H9 (cell line): ENCODE data around the gene WFDC12. TPM values are rescaled to one million over a fixed set of nuclear protein-coding genes. Genes with fewer than 3 reads are reported as not detected.

Source experiments
- DNase-seq: peaks from one replicate; pipeline ENCODE4 v3.0.0-alpha.2; 2017
- H2AFZ ChIP-seq: one replicate; pipeline ENCODE4 v1.6.1; 2013; ENCODE audit warnings: mild to moderate bottlenecking, low read length, control low read depth, moderate library complexity
- H2AK5ac ChIP-seq: 2 replicates; pipeline ENCODE4 v1.6.1; 2013; ENCODE audit warnings: low read length, control low read depth, mixed read lengths; ENCODE audit not compliant: insufficient read length
- H2BK120ac ChIP-seq: one replicate; pipeline ENCODE4 v1.6.1; 2013; ENCODE audit warnings: low read depth, mild to moderate bottlenecking, low read length, control low read depth, inconsistent platforms; ENCODE audit not compliant: poor library complexity, severe bottlenecking
- H2BK12ac ChIP-seq: 2 replicates; pipeline ENCODE4 v1.6.1; 2013; ENCODE audit warnings: low read length, control low read depth, mixed read lengths, low read depth; ENCODE audit not compliant: insufficient read length
- H2BK15ac ChIP-seq: 2 replicates; pipeline ENCODE4 v1.6.1; 2013; ENCODE audit warnings: low read depth, low read length, control low read depth
- H2BK20ac ChIP-seq: one replicate; pipeline ENCODE4 v1.6.1; 2013; ENCODE audit warnings: low read depth, mild to moderate bottlenecking, low read length, control low read depth, inconsistent platforms; ENCODE audit not compliant: poor library complexity, severe bottlenecking
- H2BK5ac ChIP-seq: 2 replicates; pipeline ENCODE4 v1.6.1; 2013; ENCODE audit warnings: low read length, control low read depth, mixed read lengths; ENCODE audit not compliant: insufficient read length
- H3K14ac ChIP-seq: 2 replicates; pipeline ENCODE4 v1.6.1; 2013; ENCODE audit warnings: low read length, control low read depth; ENCODE audit not compliant: insufficient read depth
- H3K18ac ChIP-seq: 2 replicates; pipeline ENCODE4 v1.6.1; 2013; ENCODE audit warnings: low read depth, mild to moderate bottlenecking, mixed read lengths, low read length, control low read depth; ENCODE audit not compliant: insufficient read length
- H3K23ac ChIP-seq: 2 replicates; pipeline ENCODE4 v1.6.1; 2013; ENCODE audit warnings: low read length, control low read depth, mixed read lengths, low read depth; ENCODE audit not compliant: insufficient read length
- H3K23me2 ChIP-seq: 2 replicates; pipeline ENCODE4 v1.6.1; 2013; ENCODE audit warnings: low read depth, mild to moderate bottlenecking, mixed read lengths, low read length, control low read depth; ENCODE audit not compliant: insufficient read length, poor library complexity, severe bottlenecking
- H3K27ac ChIP-seq: 2 replicates; pipeline ENCODE4 v1.5.1; 2013; ENCODE audit warnings: low read length, control low read depth, mixed read lengths, low read depth; ENCODE audit not compliant: insufficient read length
- H3K27me3 ChIP-seq: 2 replicates; pipeline ENCODE4 v1.6.1; 2013; ENCODE audit warnings: low read length, control low read depth, inconsistent platforms; ENCODE audit not compliant: insufficient read depth
- H3K4ac ChIP-seq: 2 replicates; pipeline ENCODE4 v1.6.1; 2013; ENCODE audit warnings: low read depth, mild to moderate bottlenecking, control low read depth, inconsistent platforms, low read length, moderate library complexity
- H3K4me1 ChIP-seq: 2 replicates; pipeline ENCODE4 v1.6.1; 2013; ENCODE audit warnings: low read length, control low read depth, inconsistent platforms; ENCODE audit not compliant: insufficient read depth
- H3K4me2 ChIP-seq: 2 replicates; pipeline ENCODE4 v1.6.1; 2013; ENCODE audit warnings: low read length, control low read depth, mixed read lengths; ENCODE audit not compliant: insufficient read length, insufficient read depth
- H3K56ac ChIP-seq: 2 replicates; pipeline ENCODE4 v1.6.1; 2013; ENCODE audit warnings: low read depth, mild to moderate bottlenecking, mixed read lengths, low read length, control low read depth; ENCODE audit not compliant: insufficient read length
- H3K79me1 ChIP-seq: 2 replicates; pipeline ENCODE4 v1.6.1; 2013; ENCODE audit warnings: low read depth, mild to moderate bottlenecking, moderate library complexity, low read length, control low read depth, inconsistent platforms; ENCODE audit not compliant: insufficient read depth, poor library complexity, severe bottlenecking
- H3K79me2 ChIP-seq: 2 replicates; pipeline ENCODE4 v1.6.1; 2013; ENCODE audit warnings: low read length, control low read depth, inconsistent platforms; ENCODE audit not compliant: insufficient read depth
- H3K9ac ChIP-seq: 2 replicates; pipeline ENCODE4 v1.6.1; 2013; ENCODE audit warnings: low read length, control low read depth, mixed read lengths; ENCODE audit not compliant: insufficient read length; ENCODE audit errors: extremely low read depth
- H3K9me3 ChIP-seq: one replicate; pipeline ENCODE4 v1.6.1; 2013; ENCODE audit warnings: low read depth, low read length, inconsistent platforms; ENCODE audit not compliant: control insufficient read depth
- H3T11ph ChIP-seq: one replicate; pipeline ENCODE4 v1.6.1; 2013; ENCODE audit warnings: mild to moderate bottlenecking, low read length, control low read depth, inconsistent platforms
- H4K20me1 ChIP-seq: one replicate; pipeline ENCODE4 v1.6.1; 2013; ENCODE audit not compliant: control insufficient read depth, insufficient read length, insufficient read depth
- H4K5ac ChIP-seq: 2 replicates; pipeline ENCODE4 v1.6.1; 2013; ENCODE audit warnings: low read depth, mild to moderate bottlenecking, mixed read lengths, low read length, control low read depth; ENCODE audit not compliant: insufficient read length
- H4K8ac ChIP-seq: replicated peaks from 2 replicates; pipeline ENCODE4 v1.6.1; 2013; ENCODE audit warnings: low read length, control low read depth, mixed read lengths, low read depth; ENCODE audit not compliant: insufficient read length
- H4K91ac ChIP-seq: 2 replicates; pipeline ENCODE4 v1.6.1; 2013; ENCODE audit warnings: low read depth, mild to moderate bottlenecking, moderate library complexity, mixed read lengths, low read length, control low read depth; ENCODE audit not compliant: insufficient read length
- H3K27ac Mint-ChIP-seq, 3 experiments: 2 replicates in 2 of 3; 3 replicates in 1 of 3; pipeline ENCODE4 v1.8.0; 2020 to 2021; ENCODE audit warnings: mixed read lengths in 3 of 3, mild to moderate bottlenecking in 1 of 3, moderate library complexity in 1 of 3
- H3K27me3 Mint-ChIP-seq: 2 replicates; pipeline ENCODE4 v1.8.0; 2021; ENCODE audit warnings: low read depth, mild to moderate bottlenecking, moderate library complexity, mixed read lengths
- H3K36me3 Mint-ChIP-seq, 3 experiments: 2 replicates in 2 of 3; 3 replicates in 1 of 3; pipeline ENCODE4 v1.8.0; 2020 to 2021; ENCODE audit warnings: low read depth in 3 of 3, mixed read lengths in 3 of 3; ENCODE audit not compliant: insufficient read depth in 1 of 3
- H3K4me1 Mint-ChIP-seq, 2 experiments: 2 replicates each; pipeline ENCODE4 v1.8.0; 2020; ENCODE audit warnings: mixed read lengths in 2 of 2
- H3K4me3 Mint-ChIP-seq, 2 experiments: 2 replicates in 1 of 2; 3 replicates in 1 of 2; pipeline ENCODE4 v1.8.0; 2020 to 2021; ENCODE audit warnings: mild to moderate bottlenecking in 2 of 2, mixed read lengths in 2 of 2, moderate library complexity in 1 of 2
- H3K9me3 Mint-ChIP-seq, 2 experiments: 2 replicates in 1 of 2; 3 replicates in 1 of 2; pipeline ENCODE4 v1.8.0; 2020; ENCODE audit warnings: mild to moderate bottlenecking in 2 of 2, mixed read lengths in 2 of 2, moderate library complexity in 1 of 2
- CTCF ChIP-seq: fragments of 200-600 bp; sonication (generic); conservative IDR thresholded peaks from 3 replicates; pipeline ENCODE4 v1.8.0; 2021; ENCODE audit warnings: antibody characterized with exemption, mild to moderate bottlenecking
- WGBS: extraction: QIAGEN DNeasy Blood & Tissue Kit; methylation state at CpG from one replicate; pipeline ENCODE4 v1.1.7; 2013; ENCODE audit warnings: missing lambda C conversion rate, low lambda C conversion rate, mixed read lengths; ENCODE audit not compliant: insufficient read length; ENCODE audit errors: extremely low coverage; 5-methylcytosine and 5-hydroxymethylcytosine counted together
- total RNA-seq: library from RNA; stranded (reverse); gene quantifications from 2 replicates; pipeline ENCODE4 v1.2.1, GENCODE V29; 2021

The WFDC12 gene
- total RNA-seq, 1 experiment from 2014 or later: not detected

- H3K56ac ChIP-seq: no peak overlapping the region
- WGBS: no CpG with 5 or more reads among the region's 1 CpG
- no peaks in the 10 kb centered on the region for H3K27me3 ChIP-seq
- H3K14ac ChIP-seq: no peak overlapping the region
- no peaks in the 10 kb centered on the region; the same call in 1 of the 2 replicates for H3K79me2 ChIP-seq
- no peak overlapping the region for H4K8ac ChIP-seq
- H3K9me3 ChIP-seq: no peaks in the 10 kb centered on the region
- no peak for DNase-seq
- TF ChIP-seq CTCF: no peak
- no peak overlapping the region for H2AFZ ChIP-seq
- H3T11ph ChIP-seq: no peak overlapping the region
- no peaks in the 10 kb centered on the region for H3K23me2 ChIP-seq
- H2BK120ac ChIP-seq: no peak overlapping the region
- Mint-ChIP-seq H3K36me3 (peaks cover 2 to 8% (median 4%) of the 10 kb centered on the region in 3 experiments; a peak in 4 of 7 replicates), H3K4me3 (no peak overlapping the region), H3K27me3 (no peaks in the 10 kb centered on the region), H3K4me1 (peaks cover 7 to 9% of the 10 kb centered on the region in 2 experiments), H3K9me3 (no peaks in the 10 kb centered on the region), H3K27ac (no peak overlapping the region; a peak in 2 of 7 replicates)
- H3K4me1 ChIP-seq: no peaks in the 10 kb centered on the region
- no peak overlapping the region for H2BK20ac ChIP-seq
- H2AK5ac ChIP-seq: no peak overlapping the region
- no peak overlapping the region for H2BK5ac ChIP-seq
- no peak overlapping the region for H2BK12ac ChIP-seq
- H3K4ac ChIP-seq: no peak overlapping the region
- H3K18ac ChIP-seq: no peak overlapping the region
- H4K91ac ChIP-seq: no peak overlapping the region
- H3K79me1 ChIP-seq: no peaks in the 10 kb centered on the region
- no peaks in the 10 kb centered on the region for H4K20me1 ChIP-seq
- no peak overlapping the region for H3K23ac ChIP-seq
- H3K9ac ChIP-seq: no peak overlapping the region
- no peak overlapping the region for H2BK15ac ChIP-seq
- H3K4me2 ChIP-seq: no peak overlapping the region
- H4K5ac ChIP-seq: no peak overlapping the region
- no peak overlapping the region for H3K27ac ChIP-seq
Observed at GRCh38 chr20:45087814-45088213, 36.5 kb downstream of the WFDC12 start.
